Measurements from ENCODE around the gene CREB3L4. TPM values are rescaled to one million over a fixed set of nuclear protein-coding genes. Genes with fewer than 3 reads are reported as not detected.

Gene CREB3L4
- total and polyA plus RNA-seq, 11 donors, result 2.5 to 7.2 (median 4.7) TPM

- no peak for TF ChIP-seq CTCF (IDR thresholded peaks at IDR 0.05)
- no peak for TF ChIP-seq POLR2A (IDR thresholded peaks at IDR 0.05)
- ATAC-seq (no peak), DNase-seq (no peak)
- H3K27ac ChIP-seq, result peak overlapping the region in 10 of 12 donors; percentile 17 to 100 (median 50)
- H3K27me3 ChIP-seq, result no peaks in the 10 kb centered on the region
- intact Hi-C loops (cut with DNase I), result loop anchor here in 4 of 10 donors (2.0 to 10.0 kb wide), 2 partner anchors 16 to 148 kb away; no protein-coding TSS in a partner anchor
- H3K9me3 ChIP-seq, result no peaks in the 10 kb centered on the region
- H3K36me3 ChIP-seq, result peaks cover 0 to 69% (median 56%) of the 10 kb centered on the region in 9 donors
- no peak overlapping the region for H3K4me3 ChIP-seq
- WGBS, 4 donors, result 74 to 77% (median 76%) methylated on average over 8 to 11 of the region's 11 CpGs
- peaks cover 0 to 43% (median 29%) of the 10 kb centered on the region in 12 donors for H3K4me1 ChIP-seq
Measured at GRCh38 chr1:153942766-153943549, 24.7 kb upstream of the CREB3L4 start.

GRCh38 chr1:153944005-153944826, 23.5 kb upstream of the CREB3L4 start:
- peaks cover 0 to 69% (median 57%) of the 10 kb centered on the region in 9 donors for H3K36me3 ChIP-seq
- no peak for DNase-seq
- intact Hi-C loops (cut with DNase I), result loop anchor here in 6 of 10 donors (1.0 to 10.0 kb wide), 3 partner anchors 12 to 149 kb away; partner anchors contain the start of gene GATAD2B (in 1 of the 6)

GRCh38 chr1:153944827-153945117, 22.9 kb upstream of the CREB3L4 start:
- Histone ChIP-seq H3K4me3 (peak overlapping the region in 11 of 12 donors; percentile 6 to 100 (median 89)), H3K36me3 (peaks cover 0 to 69% (median 57%) of the 10 kb centered on the region in 9 donors), H3K27ac (peak overlapping the region; percentile 97 to 100 (median 100)), H3K27me3 (no peaks in the 10 kb centered on the region), H3K9me3 (no peaks in the 10 kb centered on the region), H3K4me1 (peaks cover 0 to 43% (median 29%) of the 10 kb centered on the region in 12 donors)
- intact Hi-C loops (cut with DNase I), result loop anchor here in 8 of 10 donors (1.0 to 10.0 kb wide), 8 partner anchors 12 to 267 kb away; partner anchors contain the start of genes GATAD2B (in 1 of the 8), NPR1 (in 1 of the 8) and RAB13 (in 1 of the 8)
- TF ChIP-seq POLR2A (IDR thresholded peaks at IDR 0.05) (no peak), CTCF (IDR thresholded peaks at IDR 0.05) (no peak)
- 59 to 75% (median 66%) methylated on average over 3 of the region's 3 CpGs for WGBS, 4 donors
- DNase-seq, result no peak
- no peak for ATAC-seq

More at GRCh38 chr1:153944005-153944826, 23.5 kb upstream of the CREB3L4 start:
- no peak for ATAC-seq
- H3K9me3 ChIP-seq, result no peaks in the 10 kb centered on the region
- H3K4me3 ChIP-seq, result peak overlapping the region in 11 of 12 donors; percentile 6 to 100 (median 89)
- H3K27ac ChIP-seq, result peak overlapping the region; percentile 97 to 100 (median 100)
- 77 to 86% (median 84%) methylated on average over 9 to 15 of the region's 15 CpGs for WGBS, 4 donors
- H3K27me3 ChIP-seq, result no peaks in the 10 kb centered on the region
- TF ChIP-seq CTCF (IDR thresholded peaks at IDR 0.05) (no peak), POLR2A (IDR thresholded peaks at IDR 0.05) (no peak)
- peaks cover 0 to 43% (median 29%) of the 10 kb centered on the region in 12 donors for H3K4me1 ChIP-seq
